GM12878 (cell line): ENCODE data around the gene MRPS5. TPM values are rescaled to one million over a fixed set of nuclear protein-coding genes. Genes with fewer than 3 reads are reported as not detected.
"Not testable (repeated sequence)": the region's sequence is repeated elsewhere in the genome, so short reads cannot be mapped to it uniquely, and the experiment has no call there.

Experiments
- ATAC-seq: fragments of 200-7000 bp; cut with Tn5 transposase; 3 replicates; pipeline ENCODE4 v1.9.1; 2020; ENCODE audit warnings: mild to moderate bottlenecking, moderate library complexity
- BruUV-seq: library from RNA; stranded (reverse); fragments of 400-500 nt; replicated peaks from 2 replicates; lab custom pipeline; 2021; lab: Mats Ljungman, UMichigan
- CTCF ChIA-PET: fragments of 300-600 bp; sonication (Branson Sonifier 250); formaldehyde crosslinking; extraction: SDS; loops from one replicate; lab custom pipeline; 2021; ENCODE audit warnings: inconsistent platforms; lab: Yijun Ruan, JAX
- POLR2A ChIA-PET: fragments of 350-600 bp; formaldehyde crosslinking; extraction: SDS; loops from one replicate; lab custom pipeline; 2021; ENCODE audit warnings: inconsistent platforms; lab: Charles Lee
- RAD21 ChIA-PET: fragments of 300-600 bp; sonication (Branson Sonifier 250); formaldehyde crosslinking; loops from one replicate; lab custom pipeline; 2023; ENCODE audit warnings: antibody characterized with exemption; ENCODE audit not compliant: unreplicated experiment; lab: Charles Lee
- SMC1A ChIA-PET: fragments of 300-600 bp; sonication (Branson Sonifier 250); formaldehyde crosslinking; loops from one replicate; lab custom pipeline; 2023; ENCODE audit not compliant: unreplicated experiment, uncharacterized antibody; lab: Charles Lee
- DNase-seq: peaks from one replicate; pipeline ENCODE4 v3.0.0-alpha.2; 2011; ENCODE audit warnings: low read depth, low spot score
- FAIRE-seq: peaks from 3 replicates; lab custom pipeline; 2011; peaks lifted over from hg19 to GRCh38; lab: Jason Lieb, UNC
- H2AFZ ChIP-seq: 2 replicates; pipeline ENCODE4 v1.6.0; 2011; ENCODE audit warnings: low read depth, low read length, control low read depth; ENCODE audit not compliant: control insufficient read depth
- H3K27ac ChIP-seq: 2 replicates; pipeline ENCODE4 v1.5.1; 2011; ENCODE audit warnings: control low read depth; ENCODE audit not compliant: control insufficient read depth, insufficient read depth
- H3K27me3 ChIP-seq, 2 experiments: replicated peaks in 1 of 2; 2 replicates each; pipeline versions ENCODE4 v1.6.0 to v1.6.1; 2011; ENCODE audit warnings: low read length in 1 of 2; ENCODE audit not compliant: control insufficient read depth in 2 of 2, insufficient read depth in 2 of 2
- H3K36me3 ChIP-seq, 2 experiments: 2 replicates each; pipeline ENCODE4 v1.5.1; 2011; ENCODE audit warnings: low read length in 1 of 2; ENCODE audit not compliant: control insufficient read depth in 2 of 2, insufficient read depth in 2 of 2
- H3K4me1 ChIP-seq: 2 replicates; pipeline ENCODE4 v1.6.1; 2011; ENCODE audit warnings: mild to moderate bottlenecking, low read length, moderate library complexity, mixed read lengths; ENCODE audit not compliant: control insufficient read depth, insufficient read depth
- H3K4me2 ChIP-seq: 2 replicates; pipeline ENCODE4 v1.6.0; 2011; ENCODE audit warnings: control low read depth; ENCODE audit not compliant: control insufficient read depth, insufficient read depth
- H3K4me3 ChIP-seq: fragments of 200-600 bp; sonication (generic); 2 replicates; pipeline ENCODE4 v1.5.1; 2016
- H3K79me2 ChIP-seq: 2 replicates; pipeline ENCODE4 v1.6.0; 2011; ENCODE audit warnings: low read length; ENCODE audit not compliant: control insufficient read depth, insufficient read depth
- H3K9ac ChIP-seq: 2 replicates; pipeline ENCODE4 v1.8.0; 2011; ENCODE audit warnings: low read length, control low read depth, mixed read lengths; ENCODE audit not compliant: control insufficient read depth, insufficient read depth
- H3K9me3 ChIP-seq: replicated peaks from 3 replicates; pipeline ENCODE4 v1.5.1; 2011; ENCODE audit warnings: mild to moderate bottlenecking, low read length; ENCODE audit not compliant: control insufficient read depth, insufficient read depth
- H4K20me1 ChIP-seq: 2 replicates; pipeline ENCODE4 v1.6.0; 2011; ENCODE audit not compliant: control insufficient read depth, insufficient read depth
- BMI1 ChIP-seq: fragments of 450-650 bp; IDR thresholded peaks from 2 replicates; pipeline ENCODE4 v1.6.1; 2016; ENCODE audit warnings: mild to moderate bottlenecking, moderate library complexity, borderline replicate concordance
- CHD2 ChIP-seq: IDR thresholded peaks from 2 replicates; pipeline ENCODE4 v1.6.1; 2011; ENCODE audit warnings: low read depth, low read length, improper control_type of control experiment, borderline replicate concordance
- ESRRA ChIP-seq: IDR thresholded peaks from 2 replicates; pipeline ENCODE4 v1.6.1; 2012; ENCODE audit warnings: mild to moderate bottlenecking, low read length, improper control_type of control experiment
- IRF3 ChIP-seq: fragments of 450-650 bp; IDR thresholded peaks from 2 replicates; pipeline ENCODE4 v1.6.1; 2014; ENCODE audit warnings: mild to moderate bottlenecking
- IRF5 ChIP-seq: fragments of 450-650 bp; IDR thresholded peaks from 2 replicates; pipeline ENCODE4 v1.6.1; 2017; ENCODE audit warnings: borderline replicate concordance
- LARP7 ChIP-seq: fragments of 450-650 bp; IDR thresholded peaks from 2 replicates; pipeline ENCODE4 v1.6.1; 2017; ENCODE audit warnings: mild to moderate bottlenecking
- RELB ChIP-seq: fragments of 450-650 bp; IDR thresholded peaks from 2 replicates; pipeline ENCODE4 v1.6.1; 2017; ENCODE audit warnings: low read depth, mild to moderate bottlenecking, moderate library complexity
- SIX5 ChIP-seq: IDR thresholded peaks from 2 replicates; pipeline ENCODE4 v1.6.1; 2011; ENCODE audit warnings: mild to moderate bottlenecking, low read depth, low read length, moderate library complexity; ENCODE audit not compliant: severe bottlenecking
- SMAD5 ChIP-seq: IDR thresholded peaks from 2 replicates; pipeline ENCODE4 v1.6.1; 2016; ENCODE audit warnings: antibody characterized with exemption, low read depth
- WGBS: methylation state at CpG from one replicate; pipeline ENCODE4 v1.1.6; 2016; ENCODE audit warnings: low lambda C conversion rate; ENCODE audit not compliant: insufficient replicate concordance, insufficient coverage; ENCODE audit errors: missing lambda C conversion rate; 5-methylcytosine and 5-hydroxymethylcytosine counted together
- in situ Hi-C: fragments of 300-500 bp; cut with MboI; formaldehyde crosslinking; loops from 9 replicates; pipeline ENCODE4 v1.14.3; 2018; ENCODE audit warnings: mixed read lengths
- intact Hi-C: fragments of 100-400 bp; cut with micrococcal nuclease; formaldehyde crosslinking; loops from one replicate; pipeline ENCODE4 v1.14.2; 2022; ENCODE audit not compliant: unreplicated experiment
- polyA plus RNA-seq, 11 experiments: library from polyadenylated mRNA; depleted of rRNA in 4 of 11; unstranded in 6 of 11; stranded (reverse) in 5 of 11; fragments of >200 nt; fragmentation: Nextera tagmentation in 4 of 11; fragmentation: Illumina TruSeq in 1 of 11; extraction: Ambion mirVana in 4 of 11; extraction: Trizol in 1 of 11; gene quantifications; 1 replicate in 1 of 11; 2 replicates in 10 of 11; pipeline versions ENCODE4 v1.2.1 to v1.2.3, GENCODE V29; 2011 to 2016; ENCODE audit warnings: inconsistent platforms in 2 of 11, missing spikeins in 2 of 11, low read depth in 1 of 11
- total RNA-seq, 4 experiments: library from RNA; depleted of rRNA in 3 of 4; stranded (reverse); fragments of >200 nt in 3 of 4; fragmentation: Illumina TruSeq in 1 of 4; extraction: Trizol in 1 of 4; gene quantifications; 2 replicates each; pipeline versions ENCODE4 v1.2.1 to v1.2.3, GENCODE V29; 2013 to 2021
- TF ChIP-seq, protein P1 (sequence below): IDR thresholded peaks from 2 replicates; pipeline ENCODE4 v1.6.1; 2011; ENCODE audit warnings: borderline replicate concordance, low read depth, mild to moderate bottlenecking, moderate library complexity, low read length; ENCODE audit not compliant: insufficient read depth, poor library complexity, severe bottlenecking

MRPS5 gene
- total and polyA plus RNA-seq, 10 of the 15 experiments (the other 5 are each of a cell fraction or from before 2014, with no cell fraction given): 54.8 to 93.0 (median 76.3) TPM

GRCh38 chr2:95037841-95038585 lies 83.6 kb downstream of the MRPS5 start:
- H2AFZ ChIP-seq, POLR2A ChIA-PET, H3K79me2 ChIP-seq, in situ Hi-C loops, BruUV-seq, H3K36me3 ChIP-seq, CTCF ChIA-PET, H3K4me2 ChIP-seq, H3K9me3 ChIP-seq, intact Hi-C loops, FAIRE-seq, RAD21 ChIA-PET, SMC1A ChIA-PET, H3K4me3 ChIP-seq, ATAC-seq, H3K9ac ChIP-seq, DNase-seq, H4K20me1 ChIP-seq, H3K27me3 ChIP-seq, H3K27ac ChIP-seq: not testable (repeated sequence)
- peaks cover 28% of the 10 kb centered on the region for H3K4me1 ChIP-seq
- TF ChIP-seq IRF5: 0 out of 2 replicates have a peak, but pooled peaks have one; percentile 8
- 0% methylated on average over 3 of the region's 3 CpGs for WGBS

GRCh38 chr2:95037384-95037839 lies 84.2 kb downstream of the MRPS5 start:
- POLR2A ChIA-PET: no interaction called here
- in situ Hi-C loops: no loop called here
- Histone ChIP-seq H3K27me3 (no peaks in the 10 kb centered on the region), H3K4me2 (no peak overlapping the region), H3K79me2 (no peaks in the 10 kb centered on the region), H3K27ac (no peak overlapping the region), H3K36me3 (no peaks in the 10 kb centered on the region), H3K4me3 (no peak overlapping the region), H2AFZ (no peak overlapping the region), H3K9me3 (no peaks in the 10 kb centered on the region), H3K9ac (no peak overlapping the region), H4K20me1 (no peaks in the 10 kb centered on the region), H3K4me1 (peaks cover 22% of the 10 kb centered on the region)
- intact Hi-C loops: no loop called here
- no TSS peak for BruUV-seq
- ATAC-seq (no peak), FAIRE-seq (no peak), DNase-seq (no peak)
- 45% methylated on average over 2 of the region's 2 CpGs for WGBS
- SMC1A ChIA-PET: no interaction called here
- RAD21 ChIA-PET: no interaction called here
- CTCF ChIA-PET: no interaction called here
- TF ChIP-seq RELB (no peak), BMI1 (no peak), LARP7 (no peak), SMAD5 (no peak), SIX5 (no peak), ESRRA (no peak), CHD2 (no peak), IRF3 (no peak)
- TF ChIP-seq, protein P1, sequence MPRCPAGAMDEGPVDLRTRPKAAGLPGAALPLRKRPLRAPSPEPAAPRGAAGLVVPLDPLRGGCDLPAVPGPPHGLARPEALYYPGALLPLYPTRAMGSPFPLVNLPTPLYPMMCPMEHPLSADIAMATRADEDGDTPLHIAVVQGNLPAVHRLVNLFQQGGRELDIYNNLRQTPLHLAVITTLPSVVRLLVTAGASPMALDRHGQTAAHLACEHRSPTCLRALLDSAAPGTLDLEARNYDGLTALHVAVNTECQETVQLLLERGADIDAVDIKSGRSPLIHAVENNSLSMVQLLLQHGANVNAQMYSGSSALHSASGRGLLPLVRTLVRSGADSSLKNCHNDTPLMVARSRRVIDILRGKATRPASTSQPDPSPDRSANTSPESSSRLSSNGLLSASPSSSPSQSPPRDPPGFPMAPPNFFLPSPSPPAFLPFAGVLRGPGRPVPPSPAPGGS: peak; percentile 45
